ENCODE results near the gene TMEM72.

DNA sequence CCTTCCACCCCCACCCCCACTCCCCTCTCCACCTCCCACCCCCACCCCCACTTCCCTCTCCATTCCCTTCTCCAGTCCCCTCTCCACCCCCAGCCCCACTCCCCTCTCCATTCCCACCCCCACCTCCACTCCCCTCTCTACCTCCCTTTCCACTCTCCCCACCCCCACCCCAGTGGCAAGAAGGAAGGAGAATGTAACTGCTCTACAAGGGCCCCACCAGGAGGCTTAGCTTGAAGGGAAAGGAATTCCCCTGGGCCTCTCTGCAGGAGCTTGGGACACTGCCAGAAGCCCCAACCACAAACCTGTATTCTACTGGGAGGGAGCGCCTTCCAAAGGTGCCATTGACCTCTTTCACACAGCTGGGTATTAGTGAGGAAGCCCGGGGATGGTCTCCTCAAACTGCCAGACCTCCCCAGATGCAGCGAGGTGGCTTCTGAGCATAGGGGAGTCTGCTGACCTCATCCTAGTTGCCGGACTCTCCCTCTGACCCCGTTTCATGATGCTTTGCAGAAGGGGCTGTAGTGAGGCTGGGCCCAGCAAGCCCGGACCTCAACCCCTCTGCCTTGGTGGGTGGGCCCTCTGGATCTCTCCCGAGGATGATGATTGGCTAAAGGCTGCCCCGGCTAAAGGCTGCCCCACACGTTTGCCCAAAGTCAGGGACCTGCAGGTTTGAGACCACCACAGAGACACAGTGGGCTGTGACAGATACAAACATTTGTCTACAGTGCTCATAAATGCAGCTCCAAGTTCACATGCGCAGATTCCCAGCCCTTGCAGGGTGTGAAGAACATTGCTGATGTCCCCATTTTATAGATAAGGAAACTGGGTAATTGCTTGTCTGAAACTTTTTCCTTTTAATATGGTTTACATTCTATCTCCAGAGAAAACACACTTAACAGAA, 64.5 kb downstream of the TMEM72 start:
- TF ChIP-seq POLR2A (IDR thresholded peaks at IDR 0.05; ENCODE audit: low read depth, low read length), result no peak
- no peak for TF ChIP-seq POLR2AphosphoS5 (IDR thresholded peaks at IDR 0.05; ENCODE audit: low read depth, low read length)

Measured in GM12892 (cell line).